ENCODE data around the gene IFNA16. TPM values are rescaled to one million over a fixed set of nuclear protein-coding genes. Genes with fewer than 3 reads are reported as not detected.
"Not testable (repeated sequence)": the region's sequence is repeated elsewhere in the genome, so short reads cannot be mapped to it uniquely, and the experiment has no call there.

IFNA16 gene
- total RNA-seq, 1 experiment from 2014 or later: not detected

DNA sequence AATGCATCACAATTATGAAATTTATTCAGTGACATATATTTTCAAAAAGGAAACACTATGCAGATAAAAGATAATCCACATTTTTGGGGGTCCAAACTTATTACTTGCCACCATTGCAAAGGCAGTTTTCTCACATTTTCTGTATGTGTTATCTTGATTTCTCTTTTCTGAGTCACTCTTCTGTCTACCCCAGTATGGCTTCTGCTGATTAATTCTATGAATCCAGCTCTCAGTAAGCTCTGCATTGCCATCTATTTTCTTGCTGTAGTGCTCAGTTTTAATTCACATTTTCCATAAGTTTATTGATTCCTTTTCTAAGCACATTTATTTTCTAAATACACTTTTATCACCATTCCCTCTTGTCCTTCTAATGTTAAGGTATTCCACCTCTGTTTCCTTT is 11.9 kb downstream of the IFNA16 start:
- DNase-seq (ENCODE audit: extremely low read depth, low read depth): no peak

DNA sequence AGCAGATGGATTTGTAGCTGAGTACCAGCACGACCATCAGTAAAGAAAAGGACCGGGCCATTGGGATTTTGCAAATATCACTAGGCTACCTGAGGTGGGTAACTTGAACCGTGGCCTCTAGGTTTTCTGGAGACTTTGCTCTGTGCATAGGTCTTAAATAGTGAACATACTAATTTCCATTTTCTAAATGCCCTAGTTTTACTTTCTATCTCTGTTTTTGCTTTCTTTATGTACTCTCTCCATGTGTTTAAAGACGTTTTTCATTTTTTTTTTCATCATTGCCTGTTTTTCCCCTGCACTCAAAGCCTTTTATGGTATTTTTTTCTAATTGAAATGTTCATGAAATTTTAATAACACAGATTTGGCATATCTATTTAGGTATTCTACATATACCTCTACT is 15.0 kb downstream of the IFNA16 start, which contains the start of gene IFNA7:
Gene IFNA7 (minus strand): TSS at position 101 of the 400 bp plus-strand sequence. CDS start 40 bp downstream, at position 61.
- DNase-seq (ENCODE audit: extremely low read depth, low read depth): not testable (repeated sequence)

DNA sequence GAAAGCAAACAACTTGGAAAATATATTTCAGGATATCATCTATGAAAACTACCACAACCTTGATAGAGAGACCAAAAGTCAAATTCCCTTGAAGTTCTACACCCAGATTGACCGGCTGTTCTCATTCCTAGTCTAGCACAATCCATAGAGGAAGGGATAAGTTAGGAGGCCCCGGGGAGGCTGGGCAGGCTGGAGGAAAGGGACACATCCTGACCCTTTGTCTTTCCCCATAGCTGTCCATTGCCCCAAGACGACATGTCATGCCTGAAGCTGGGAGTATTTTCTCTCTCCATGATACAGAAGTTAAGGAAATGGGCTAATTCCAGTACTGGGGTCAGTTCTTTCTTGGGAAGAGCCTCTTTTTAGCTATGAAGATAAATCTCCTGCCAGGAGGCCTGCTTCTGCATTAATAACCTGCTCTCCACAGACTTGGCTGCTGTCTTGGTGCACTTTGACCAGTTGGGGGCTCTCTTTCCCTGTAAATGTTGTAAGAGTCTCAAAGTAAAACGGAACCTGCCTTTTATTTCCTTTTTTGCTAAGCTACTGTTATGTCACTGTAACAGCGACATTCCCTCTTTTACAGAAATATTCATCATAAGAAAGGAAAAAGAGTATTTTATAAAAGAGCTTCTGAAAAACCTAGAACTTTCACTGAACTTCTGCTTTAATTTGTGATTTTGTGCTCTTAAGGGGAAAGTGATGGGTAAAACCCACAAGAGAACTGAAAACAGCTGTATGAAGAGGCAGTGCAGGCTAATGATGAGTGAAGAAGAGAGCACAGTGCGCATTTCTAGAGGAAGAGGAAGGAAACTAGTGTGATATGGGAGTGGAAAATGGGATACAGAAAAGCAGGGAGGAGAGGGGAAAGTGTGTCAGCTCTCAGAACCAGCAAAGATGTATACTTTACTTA is 22.0 kb downstream of the IFNA16 start:
- peak; percentile 18 for DNase-seq (ENCODE audit: extremely low read depth, low read depth)

DNA sequence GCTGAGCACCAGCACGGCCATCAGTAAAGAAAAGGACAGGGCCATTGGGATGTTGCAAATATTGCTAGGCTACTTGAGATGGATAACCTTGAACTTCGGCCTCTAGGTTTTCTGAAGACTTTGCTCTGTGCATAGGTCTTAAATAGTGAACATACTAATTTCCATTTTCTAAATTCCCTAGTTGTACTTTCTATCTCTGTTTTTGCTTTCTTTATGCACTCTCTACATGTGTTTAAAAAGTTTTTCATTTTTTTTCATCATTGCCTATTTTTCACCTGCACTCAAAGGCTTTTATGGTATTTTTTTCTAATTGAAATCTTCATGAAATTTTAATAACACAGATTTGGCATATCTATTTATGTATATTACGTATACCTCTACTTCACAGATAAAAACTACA is 29.6 kb downstream of the IFNA16 start, which contains the start of gene IFNA4:
Gene IFNA4 (minus strand): TSS at position 101 of the 400 bp plus-strand sequence. CDS start 56 bp downstream, at position 45.
- not testable (repeated sequence) for DNase-seq (ENCODE audit: extremely low read depth, low read depth)

DNA sequence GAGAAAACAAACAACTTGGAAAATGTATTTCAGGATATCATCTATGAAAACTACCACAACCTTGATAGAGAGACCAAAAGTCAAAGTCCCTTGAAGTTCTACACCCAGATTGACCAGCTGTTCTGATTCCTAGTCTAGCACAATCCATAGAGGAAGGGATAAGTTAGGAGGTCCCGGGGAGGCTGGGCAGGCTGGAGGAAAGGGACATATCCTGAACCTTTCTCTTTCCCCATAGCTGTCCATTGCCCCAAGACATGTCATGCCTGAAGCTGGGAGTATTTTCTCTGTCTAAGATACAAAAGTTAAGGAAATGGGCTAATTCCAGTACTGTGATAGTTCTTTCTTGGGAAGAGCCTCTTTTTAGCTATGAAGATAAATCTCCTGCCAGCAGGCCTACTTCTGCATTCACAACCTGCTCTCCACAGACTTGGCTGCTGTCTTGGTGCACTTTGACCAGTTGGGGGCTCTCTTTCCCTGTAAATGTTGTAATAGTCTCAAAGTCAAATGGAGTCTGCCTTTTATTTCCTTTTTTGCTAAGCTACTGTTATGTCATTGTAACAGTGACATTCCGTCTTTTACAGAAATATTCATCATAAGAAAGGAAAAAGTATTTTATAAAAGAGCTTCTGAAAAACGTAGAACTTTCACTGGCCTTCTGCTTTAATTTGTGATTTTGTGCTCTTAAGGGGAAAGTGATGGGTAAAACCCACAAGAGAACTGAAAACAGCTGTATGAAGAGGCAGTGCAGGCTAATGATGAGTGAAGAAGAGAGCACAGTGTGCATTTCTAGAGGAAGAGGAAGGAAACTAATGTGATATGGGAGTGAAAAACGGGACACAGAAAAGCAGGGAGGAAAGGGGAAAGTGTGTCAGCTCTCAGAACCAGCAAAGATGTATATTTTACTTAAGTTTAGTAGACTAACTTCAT is 34.0 kb downstream of the IFNA16 start:
- peak; percentile 13 for DNase-seq (ENCODE audit: extremely low read depth, low read depth)

DNA sequence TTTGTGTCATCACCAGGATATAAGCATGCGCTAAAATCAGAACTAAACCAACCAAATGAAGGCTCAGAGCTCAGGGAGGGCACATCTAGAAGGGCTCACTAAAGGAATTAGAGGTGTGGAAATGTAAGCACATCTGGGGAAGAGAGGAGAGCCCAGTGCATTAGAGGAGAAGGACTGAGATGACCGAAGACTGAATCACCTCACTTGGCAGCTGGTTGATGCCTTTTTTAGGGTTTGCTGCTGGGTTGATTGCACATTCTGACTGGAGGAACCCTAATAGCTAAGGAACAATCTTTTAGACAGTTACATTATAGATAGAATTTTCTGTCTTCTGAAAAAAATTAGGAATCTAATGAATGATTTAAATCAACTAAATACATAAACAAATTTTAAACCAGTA is 42.4 kb downstream of the IFNA16 start:
- no peak for DNase-seq (ENCODE audit: extremely low read depth, low read depth)

DNA sequence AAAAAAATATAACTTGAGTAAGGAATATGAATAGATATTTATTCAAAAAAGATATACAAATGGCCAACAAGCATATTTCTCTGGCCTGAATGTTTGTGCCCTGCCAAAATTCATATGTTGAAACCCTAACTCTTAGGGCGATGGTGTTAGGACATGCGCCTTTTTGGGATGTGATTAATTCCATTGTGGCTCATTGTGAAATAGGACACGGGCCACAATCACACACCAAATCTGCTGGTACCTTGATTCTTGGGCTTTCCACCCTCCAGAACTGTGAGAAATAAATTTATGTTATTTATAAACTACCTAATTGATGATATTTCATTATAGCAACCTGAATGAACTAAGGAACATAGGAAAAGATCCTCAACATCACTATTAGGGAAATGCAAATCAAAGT is 45.0 kb downstream of the IFNA16 start:
- DNase-seq (ENCODE audit: extremely low read depth, low read depth): no peak

DNA sequence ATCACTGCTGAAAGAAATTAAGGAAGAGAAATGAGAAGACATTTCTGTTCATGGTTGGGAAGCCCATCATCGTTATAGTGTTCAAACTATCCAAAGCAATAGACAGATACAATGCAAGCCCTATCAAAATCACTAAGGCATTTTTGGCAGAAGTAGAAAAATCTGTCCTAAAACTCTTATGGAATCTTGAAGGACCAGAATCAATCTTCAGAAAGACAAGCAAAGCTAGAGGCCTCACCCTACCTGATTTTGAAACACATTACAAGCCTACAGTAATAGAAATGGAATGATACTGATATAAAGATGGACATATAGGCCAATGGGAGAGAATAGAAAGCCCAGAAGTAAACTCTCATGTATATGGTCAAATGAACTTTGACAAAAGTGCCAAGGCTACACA is 45.8 kb downstream of the IFNA16 start:
- DNase-seq (ENCODE audit: extremely low read depth, low read depth): no peak

DNA sequence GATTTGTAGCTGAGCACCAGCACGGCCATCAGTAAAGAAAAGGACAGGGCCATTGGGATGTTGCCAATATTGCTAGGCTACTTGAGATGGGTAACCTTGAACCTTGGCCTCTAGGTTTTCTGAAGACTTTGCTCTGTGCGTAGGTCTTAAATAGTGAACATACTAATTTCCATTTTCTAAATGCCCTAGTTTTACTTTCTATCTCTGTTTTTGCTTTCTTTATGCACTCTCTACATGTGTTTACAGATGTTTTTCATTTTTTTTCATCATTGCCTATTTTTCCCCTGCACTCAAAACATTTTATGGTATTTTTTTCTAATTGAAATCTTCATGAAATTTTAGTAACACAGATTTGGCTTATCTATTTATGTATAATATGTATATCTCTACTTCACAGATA is 50.6 kb downstream of the IFNA16 start, which contains the start of gene IFNA21:
Gene IFNA21 (minus strand): TSS at position 101 of the 400 bp plus-strand sequence. CDS start 48 bp downstream, at position 53.
- DNase-seq (ENCODE audit: extremely low read depth, low read depth): not testable (repeated sequence)

Other genes starting within 250 kb of the IFNA16 start
- not detected in 2 replicates for gene HACD4, start 185.7 kb downstream of the IFNA16 start, total RNA-seq (2014; rRNA removed; shearing (Covaris generic))
- not detected in 2 replicates for gene IFNB1, start 139.4 kb downstream of the IFNA16 start, total RNA-seq (2014; rRNA removed; shearing (Covaris generic))
- not detected in 2 replicates for gene IFNW1, start 75.5 kb downstream of the IFNA16 start, total RNA-seq (2014; rRNA removed; shearing (Covaris generic))
- gene IFNA21, start 50.7 kb downstream of the IFNA16 start, total RNA-seq (2014; rRNA removed; shearing (Covaris generic)): not detected in 2 replicates
- not detected in 2 replicates for gene IFNA4, start 29.7 kb downstream of the IFNA16 start, total RNA-seq (2014; rRNA removed; shearing (Covaris generic))
- gene IFNA7, start 15.1 kb downstream of the IFNA16 start, total RNA-seq (2014; rRNA removed; shearing (Covaris generic)): not detected in 2 replicates
- gene IFNA10, start 10.2 kb downstream of the IFNA16 start, total RNA-seq (2014; rRNA removed; shearing (Covaris generic)): not detected in 2 replicates
- not detected in 2 replicates for gene IFNA17, start 10.9 kb upstream of the IFNA16 start, total RNA-seq (2014; rRNA removed; shearing (Covaris generic))
- not detected in 2 replicates for gene IFNA14, start 22.7 kb upstream of the IFNA16 start, total RNA-seq (2014; rRNA removed; shearing (Covaris generic))
- not detected in 2 replicates for gene IFNA5, start 88.0 kb upstream of the IFNA16 start, total RNA-seq (2014; rRNA removed; shearing (Covaris generic))
- 19.0 and 23.6 TPM in 2 replicates for gene KLHL9, start 118.1 kb upstream of the IFNA16 start, total RNA-seq (2014; rRNA removed; shearing (Covaris generic))
- not detected in 2 replicates for gene IFNA6, start 133.6 kb upstream of the IFNA16 start, total RNA-seq (2014; rRNA removed; shearing (Covaris generic))
- not detected in 2 replicates for gene IFNA13, start 150.7 kb upstream of the IFNA16 start, total RNA-seq (2014; rRNA removed; shearing (Covaris generic))
- gene IFNA2, start 168.1 kb upstream of the IFNA16 start, total RNA-seq (2014; rRNA removed; shearing (Covaris generic)): not detected in 2 replicates
- not detected in 2 replicates for gene IFNA8, start 191.8 kb upstream of the IFNA16 start, total RNA-seq (2014; rRNA removed; shearing (Covaris generic))
- not detected in 2 replicates for gene IFNA1, start 223.1 kb upstream of the IFNA16 start, total RNA-seq (2014; rRNA removed; shearing (Covaris generic))